H1 (cell line): Measurements from ENCODE around the gene MIF4GD. TPM values are rescaled to one million over a fixed set of nuclear protein-coding genes. Genes with fewer than 3 reads are reported as not detected.

ENCODE experiments used
- KDM5A ChIP-seq: fragments of 200-600 bp; IDR thresholded peaks from 2 replicates; pipeline ENCODE4 v1.7.1; 2012; ENCODE audit warnings: mild to moderate bottlenecking, low read length, inconsistent platforms, mixed read lengths
- MAFK ChIP-seq: IDR thresholded peaks from 2 replicates; pipeline ENCODE4 v1.6.1; 2012; ENCODE audit warnings: low read depth, mild to moderate bottlenecking, improper control_type of control experiment, low read length
- RXRA ChIP-seq: IDR thresholded peaks from 2 replicates; pipeline ENCODE4 v1.6.1; 2011; ENCODE audit warnings: low read depth, mild to moderate bottlenecking, low read length, moderate library complexity; ENCODE audit not compliant: insufficient read depth
- SP4 ChIP-seq: IDR thresholded peaks from 2 replicates; pipeline ENCODE4 v1.6.1; 2012; ENCODE audit warnings: low read length, inconsistent platforms
- TBP ChIP-seq: IDR thresholded peaks from 2 replicates; pipeline ENCODE4 v1.6.1; 2011; ENCODE audit warnings: low read depth, low read length, improper control_type of control experiment
- polyA plus RNA-seq, 7 experiments: library from polyadenylated mRNA; depleted of rRNA in 3 of 7; stranded (reverse) in 5 of 7; unstranded in 2 of 7; fragments of >200 nt in 5 of 7; fragments of 200-250 nt in 2 of 7; gene quantifications; 1 replicate in 5 of 7; 2 replicates in 1 of 7; 4 replicates in 1 of 7; pipeline versions ENCODE4 v1.2.1 to v1.2.3, GENCODE V29; 2011 to 2013; ENCODE audit warnings: missing spikeins in 2 of 7, mixed read lengths in 2 of 7
- total RNA-seq: library from RNA; stranded (reverse); fragmentation: NEBNext Ultra II Directional; extraction: Animal tissue kit (Norgen Biotek cat#: 25700); gene quantifications from 2 replicates; pipeline ENCODE4 v1.2.1, GENCODE V29; 2021
- TF ChIP-seq, protein P1 (sequence below): IDR thresholded peaks from 2 replicates; pipeline ENCODE4 v1.6.1; 2011; ENCODE audit warnings: low read length, improper control_type of control experiment

MIF4GD gene
- total and polyA plus RNA-seq, 2 of the 8 experiments (the other 6 are each of a cell fraction or from before 2014, with no cell fraction given), result 16.1 to 51.1 TPM

- no peak for TF ChIP-seq MAFK
- TF ChIP-seq TBP, result no peak
- TF ChIP-seq KDM5A, result no peak
- TF ChIP-seq, protein P1, sequence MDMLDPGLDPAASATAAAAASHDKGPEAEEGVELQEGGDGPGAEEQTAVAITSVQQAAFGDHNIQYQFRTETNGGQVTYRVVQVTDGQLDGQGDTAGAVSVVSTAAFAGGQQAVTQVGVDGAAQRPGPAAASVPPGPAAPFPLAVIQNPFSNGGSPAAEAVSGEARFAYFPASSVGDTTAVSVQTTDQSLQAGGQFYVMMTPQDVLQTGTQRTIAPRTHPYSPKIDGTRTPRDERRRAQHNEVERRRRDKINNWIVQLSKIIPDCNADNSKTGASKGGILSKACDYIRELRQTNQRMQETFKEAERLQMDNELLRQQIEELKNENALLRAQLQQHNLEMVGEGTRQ, result no peak
- TF ChIP-seq SP4, result no peak
- no peak for TF ChIP-seq RXRA
Observed at GRCh38 chr17:75295201-75296158, 24.4 kb upstream of the MIF4GD start (continued).
